CD8-positive, alpha-beta memory T cell (primary cell): Measurements from ENCODE around the gene CYYR1. TPM values are rescaled to one million over a fixed set of nuclear protein-coding genes. Genes with fewer than 3 reads are reported as not detected.
A peak's percentile ranks its signal among the peaks of the same experiment; 100 is the strongest.

Source experiments
- CTCF ChIA-PET: fragments of 350-600 bp; sonication (Branson Sonifier 250); formaldehyde crosslinking; loops from one replicate; lab custom pipeline; 2021; ENCODE audit warnings: antibody characterized with exemption; lab: Charles Lee
- POLR2A ChIA-PET: fragments of 350-600 bp; sonication (Branson Sonifier 250); formaldehyde crosslinking; loops from one replicate; lab custom pipeline; 2021; ENCODE audit warnings: antibody characterized with exemption; lab: Charles Lee
- DNase-seq, 5 donors: peaks; one replicate each; pipeline versions ENCODE4 v3.0.0 to v3.0.0-alpha.2; 2020 to 2022; ENCODE audit warnings: mixed read lengths in 1 of 5
- H3K27ac ChIP-seq: one replicate; pipeline ENCODE4 v1.7.0; 2013; ENCODE audit warnings: low read depth, mild to moderate bottlenecking, low read length, moderate library complexity
- H3K27me3 ChIP-seq: 2 replicates; pipeline ENCODE4 v1.7.0; 2013; ENCODE audit warnings: low read length, mild to moderate bottlenecking; ENCODE audit not compliant: insufficient read depth, poor library complexity, severe bottlenecking
- H3K36me3 ChIP-seq: 2 replicates; pipeline ENCODE4 v1.7.0; 2013; ENCODE audit warnings: mild to moderate bottlenecking, low read length, moderate library complexity; ENCODE audit not compliant: insufficient read depth
- H3K4me1 ChIP-seq: 2 replicates; pipeline ENCODE4 v1.7.0; 2013; ENCODE audit warnings: mild to moderate bottlenecking, low read length, moderate library complexity; ENCODE audit not compliant: insufficient read depth
- H3K4me3 ChIP-seq: 2 replicates; pipeline ENCODE4 v1.7.0; 2013; ENCODE audit warnings: mild to moderate bottlenecking, low read length
- H3K9me3 ChIP-seq: 2 replicates; pipeline ENCODE4 v1.7.0; 2013; ENCODE audit warnings: mild to moderate bottlenecking, low read length
- H3K27ac Mint-ChIP-seq, 8 donors: one replicate each; pipeline ENCODE4 v1.8.0; 2020 to 2021; ENCODE audit warnings: mixed read lengths in 8 of 8, mild to moderate bottlenecking in 6 of 8, inconsistent platforms in 3 of 8, moderate library complexity in 3 of 8
- H3K27me3 Mint-ChIP-seq, 2 donors: one replicate each; pipeline ENCODE4 v1.8.0; 2020 to 2021; ENCODE audit warnings: mixed read lengths in 2 of 2, mild to moderate bottlenecking in 1 of 2, moderate library complexity in 1 of 2
- H3K36me3 Mint-ChIP-seq, 3 donors: one replicate each; pipeline ENCODE4 v1.8.0; 2020 to 2021; ENCODE audit warnings: mixed read lengths in 3 of 3, inconsistent platforms in 1 of 3, mild to moderate bottlenecking in 1 of 3
- H3K4me1 Mint-ChIP-seq, 3 donors: one replicate each; pipeline ENCODE4 v1.8.0; 2020 to 2021; ENCODE audit warnings: mixed read lengths in 3 of 3, inconsistent platforms in 1 of 3, mild to moderate bottlenecking in 1 of 3
- H3K4me3 Mint-ChIP-seq, 7 donors: one replicate each; pipeline ENCODE4 v1.8.0; 2020 to 2021; ENCODE audit warnings: mixed read lengths in 7 of 7, mild to moderate bottlenecking in 6 of 7, moderate library complexity in 4 of 7, inconsistent platforms in 2 of 7
- H3K9me3 Mint-ChIP-seq, 5 donors: one replicate each; pipeline ENCODE4 v1.8.0; 2020 to 2022; ENCODE audit warnings: mixed read lengths in 5 of 5, mild to moderate bottlenecking in 3 of 5, moderate library complexity in 2 of 5, inconsistent platforms in 1 of 5
- polyA plus RNA-seq: library from polyadenylated mRNA; unstranded; fragments of 300-500 nt; fragmentation: Illumina TruSeq; gene quantifications from one replicate; pipeline ENCODE4 v1.2.3, GENCODE V29; 2021
- total RNA-seq, 2 experiments: library from RNA; stranded (reverse); gene quantifications; one replicate each; pipeline ENCODE4 v1.2.3, GENCODE V29; 2021

Gene CYYR1
- total and polyA plus RNA-seq, 3 experiments from 2014 or later, result not detected

DNA sequence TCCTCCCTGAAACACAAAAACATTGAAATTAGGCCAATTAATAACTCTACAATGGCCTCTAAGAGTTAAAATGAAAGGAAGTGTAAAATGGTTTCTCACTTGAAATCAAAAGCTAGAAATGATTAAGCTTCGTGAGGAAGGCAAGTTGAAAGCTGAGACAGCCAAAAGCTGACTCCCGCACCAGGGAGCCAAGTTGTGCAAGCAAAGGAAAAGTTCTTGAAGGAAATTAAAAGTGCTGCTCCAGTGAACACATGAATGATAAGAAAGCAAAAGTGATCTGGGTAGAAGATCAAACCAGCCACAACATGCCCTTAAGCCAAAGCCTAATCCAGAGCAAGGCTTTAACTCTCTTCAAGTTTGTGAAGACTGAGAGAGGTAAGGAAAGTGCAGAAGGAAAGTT, 22.8 kb downstream of the CYYR1 start:
- H3K27ac ChIP-seq, result no peak overlapping the region
- H3K27me3 Mint-ChIP-seq, result no peaks in the 10 kb centered on the region
- H3K9me3 Mint-ChIP-seq, result peaks cover 0 to 6% (median 5%) of the 10 kb centered on the region in 5 donors
- DNase-seq, result no peak
- ChIA-PET POLR2A (no interaction called here), CTCF (no interaction called here)
- H3K4me3 ChIP-seq, result no peak overlapping the region
- H3K4me3 Mint-ChIP-seq, result peak overlapping the region in 1 of 7 donors; percentile 8
- H3K4me1 ChIP-seq, result no peaks in the 10 kb centered on the region
- no peaks in the 10 kb centered on the region for H3K4me1 Mint-ChIP-seq
- no peak overlapping the region for H3K27ac Mint-ChIP-seq
- no peaks in the 10 kb centered on the region for H3K27me3 ChIP-seq
- no peaks in the 10 kb centered on the region for H3K9me3 ChIP-seq
- H3K36me3 Mint-ChIP-seq, result no peaks in the 10 kb centered on the region
- no peaks in the 10 kb centered on the region for H3K36me3 ChIP-seq

DNA sequence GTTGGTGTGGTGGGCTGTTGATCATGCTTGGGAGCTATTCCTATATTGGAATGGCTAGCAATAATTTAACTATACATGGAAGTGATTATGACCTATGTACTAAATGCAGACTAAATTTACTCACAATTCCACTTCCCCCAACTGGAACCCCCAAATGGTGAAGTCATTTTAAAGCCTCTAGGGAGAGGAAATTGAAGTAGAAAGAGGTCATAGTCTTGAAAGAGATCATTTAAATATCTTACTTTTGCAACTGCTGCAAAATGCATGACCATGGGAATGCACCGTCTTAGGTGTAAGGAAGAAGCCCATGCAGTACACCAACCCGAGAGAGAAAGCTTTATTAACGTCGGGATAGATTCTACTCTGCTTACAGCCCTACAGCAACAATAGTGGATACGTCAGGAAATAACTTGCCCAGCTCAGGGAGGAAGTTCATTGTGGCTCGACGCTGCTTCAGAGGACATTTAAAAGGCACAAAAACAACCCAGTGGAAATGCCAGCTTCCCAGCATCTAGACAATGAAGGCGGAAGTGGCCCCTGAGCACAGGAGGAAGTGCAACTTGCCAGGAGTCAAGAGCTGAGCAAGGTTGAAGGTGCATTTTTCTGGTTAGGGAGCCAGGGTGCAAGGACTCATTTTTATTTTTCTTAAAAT, 26.5 kb downstream of the CYYR1 start:
- DNase-seq, result no peak
- no peak overlapping the region for H3K27ac ChIP-seq
- H3K4me3 Mint-ChIP-seq, result no peak overlapping the region
- no peaks in the 10 kb centered on the region for H3K27me3 Mint-ChIP-seq
- H3K27me3 ChIP-seq, result no peaks in the 10 kb centered on the region
- ChIA-PET POLR2A (no interaction called here), CTCF (no interaction called here)
- no peak overlapping the region for H3K27ac Mint-ChIP-seq
- H3K9me3 ChIP-seq, result no peaks in the 10 kb centered on the region
- no peaks in the 10 kb centered on the region for H3K36me3 ChIP-seq
- no peak overlapping the region for H3K4me3 ChIP-seq
- peaks cover 0 to 6% (median 3%) of the 10 kb centered on the region in 5 donors for H3K9me3 Mint-ChIP-seq
- no peaks in the 10 kb centered on the region for H3K4me1 ChIP-seq
- no peaks in the 10 kb centered on the region for H3K36me3 Mint-ChIP-seq
- no peaks in the 10 kb centered on the region for H3K4me1 Mint-ChIP-seq

DNA sequence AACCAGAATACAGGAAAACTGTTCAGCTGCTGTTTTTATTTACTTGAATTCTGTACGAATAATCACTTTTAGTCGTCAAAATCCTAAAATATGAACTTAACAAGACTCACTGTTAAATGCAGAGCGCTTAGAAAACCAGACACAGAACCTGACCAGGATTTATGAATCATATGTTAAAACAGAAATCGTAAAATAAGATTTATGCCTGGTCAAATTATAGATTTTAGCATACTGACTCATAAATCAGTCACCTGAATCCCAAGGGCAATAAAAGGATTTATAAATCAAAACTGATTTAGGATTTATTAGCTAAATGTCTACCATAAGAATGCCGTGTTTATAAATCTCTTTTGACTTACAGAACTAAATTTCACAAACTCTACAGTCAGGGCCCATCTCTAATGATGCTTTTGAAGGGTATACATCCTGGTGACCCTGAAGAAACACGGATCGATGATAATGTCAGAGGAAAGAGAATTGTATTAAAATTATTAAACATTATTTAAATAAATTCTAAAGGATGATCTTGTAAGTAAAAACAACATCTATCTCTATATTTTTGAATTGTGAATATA, 28.8 kb downstream of the CYYR1 start:
- no peak for DNase-seq
- H3K27me3 Mint-ChIP-seq, result no peaks in the 10 kb centered on the region
- H3K4me3 Mint-ChIP-seq, result no peak overlapping the region
- Histone ChIP-seq H3K27ac (no peak overlapping the region), H3K9me3 (no peaks in the 10 kb centered on the region), H3K27me3 (no peaks in the 10 kb centered on the region), H3K4me1 (no peaks in the 10 kb centered on the region), H3K4me3 (no peak overlapping the region), H3K36me3 (no peaks in the 10 kb centered on the region)
- ChIA-PET POLR2A (no interaction called here), CTCF (no interaction called here)
- no peaks in the 10 kb centered on the region for H3K36me3 Mint-ChIP-seq
- H3K4me1 Mint-ChIP-seq, result no peaks in the 10 kb centered on the region
- H3K27ac Mint-ChIP-seq, result no peak overlapping the region
- H3K9me3 Mint-ChIP-seq, result peaks cover 0 to 6% (median 0%) of the 10 kb centered on the region in 5 donors

DNA sequence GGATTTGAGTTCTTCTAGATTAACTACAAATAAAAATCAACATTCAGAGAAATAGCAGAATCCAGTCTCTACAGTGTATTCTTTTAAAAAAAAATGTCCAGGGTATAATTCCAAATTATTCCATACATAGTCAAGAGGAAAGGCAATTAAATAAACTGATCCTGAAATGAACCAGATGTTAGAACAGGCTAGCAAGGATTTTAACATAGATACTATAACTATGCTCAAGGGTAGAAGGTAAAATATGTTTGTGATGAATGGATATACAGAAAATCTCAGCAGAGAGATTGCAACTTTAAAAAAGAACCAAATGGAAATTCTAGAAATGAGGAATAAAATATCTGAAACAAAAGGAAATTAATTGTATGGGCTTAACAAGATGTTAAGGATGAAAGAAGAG, 32.4 kb downstream of the CYYR1 start:
- ChIA-PET CTCF (no interaction called here), POLR2A (no interaction called here)
- no peaks in the 10 kb centered on the region for H3K4me1 ChIP-seq

DNA sequence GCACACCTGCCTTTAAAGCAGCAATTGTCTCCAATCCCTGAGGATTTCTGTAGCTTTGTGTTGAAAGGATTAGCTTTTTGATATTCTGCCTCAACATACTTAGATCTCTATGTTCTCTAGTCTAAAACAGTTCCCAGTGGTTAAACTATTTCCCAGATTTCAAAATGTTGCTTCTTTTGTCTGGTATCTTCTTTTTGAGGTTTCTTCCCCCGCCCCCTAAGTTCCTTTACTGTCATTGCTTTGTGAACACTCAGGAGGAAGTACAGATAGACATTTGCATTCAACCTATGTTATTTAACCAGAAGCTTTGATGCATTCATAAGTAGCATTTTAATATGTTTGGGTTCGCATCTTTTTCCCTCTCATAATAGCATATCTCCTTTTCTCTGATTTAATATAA, 33.5 kb downstream of the CYYR1 start:
- Histone ChIP-seq H3K4me1 (no peaks in the 10 kb centered on the region), H3K27ac (no peak overlapping the region), H3K36me3 (no peaks in the 10 kb centered on the region), H3K4me3 (no peak overlapping the region), H3K27me3 (no peaks in the 10 kb centered on the region), H3K9me3 (no peaks in the 10 kb centered on the region)
- Mint-ChIP-seq H3K36me3 (no peaks in the 10 kb centered on the region), H3K4me1 (no peaks in the 10 kb centered on the region), H3K4me3 (no peak overlapping the region), H3K27me3 (no peaks in the 10 kb centered on the region), H3K9me3 (peaks cover 0 to 2% (median 0%) of the 10 kb centered on the region in 5 donors), H3K27ac (no peak overlapping the region)
- ChIA-PET CTCF (no interaction called here), POLR2A (no interaction called here)
- DNase-seq, result no peak

More for the DNA sequence above, 32.4 kb downstream of the CYYR1 start:
- Histone ChIP-seq H3K9me3 (no peaks in the 10 kb centered on the region), H3K27ac (no peak overlapping the region), H3K36me3 (no peaks in the 10 kb centered on the region), H3K4me3 (no peak overlapping the region), H3K27me3 (no peaks in the 10 kb centered on the region)
- no peak overlapping the region for H3K4me3 Mint-ChIP-seq
- no peak for DNase-seq
- peaks cover 0 to 2% (median 0%) of the 10 kb centered on the region in 5 donors for H3K9me3 Mint-ChIP-seq
- no peak overlapping the region for H3K27ac Mint-ChIP-seq
- no peaks in the 10 kb centered on the region for H3K27me3 Mint-ChIP-seq
- H3K36me3 Mint-ChIP-seq, result no peaks in the 10 kb centered on the region
- H3K4me1 Mint-ChIP-seq, result no peaks in the 10 kb centered on the region

DNA sequence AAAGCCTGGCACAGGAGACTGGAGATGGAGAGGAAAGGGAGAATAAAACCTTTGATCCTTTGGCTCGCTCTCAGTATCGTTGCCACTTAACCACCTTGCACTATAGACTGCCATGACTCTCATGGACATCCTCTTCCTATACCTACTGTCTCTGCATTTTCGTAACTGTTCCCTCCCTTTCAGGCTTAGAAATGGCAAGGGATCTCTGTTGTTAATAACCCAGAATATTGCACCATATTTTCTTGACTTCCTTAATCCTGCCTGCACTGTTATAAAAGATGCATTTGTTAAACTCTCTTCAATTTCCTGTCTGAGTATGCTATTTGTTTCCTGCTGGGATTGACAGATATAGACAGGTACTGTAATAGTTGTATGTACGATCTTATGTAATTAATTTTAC, 38.6 kb downstream of the CYYR1 start:
- Histone ChIP-seq H3K9me3 (no peaks in the 10 kb centered on the region), H3K4me1 (no peaks in the 10 kb centered on the region), H3K36me3 (no peaks in the 10 kb centered on the region), H3K27me3 (no peaks in the 10 kb centered on the region), H3K4me3 (no peak overlapping the region), H3K27ac (no peak overlapping the region)
- CTCF ChIA-PET, result no interaction called here
- POLR2A ChIA-PET, result no interaction called here
- peaks cover 0 to 1% of the 10 kb centered on the region in 2 donors for H3K27me3 Mint-ChIP-seq
- peaks cover 0 to 5% (median 2%) of the 10 kb centered on the region in 5 donors for H3K9me3 Mint-ChIP-seq
- no peaks in the 10 kb centered on the region for H3K4me1 Mint-ChIP-seq
- H3K4me3 Mint-ChIP-seq, result no peak overlapping the region
- no peak for DNase-seq
- no peak overlapping the region for H3K27ac Mint-ChIP-seq
- H3K36me3 Mint-ChIP-seq, result no peaks in the 10 kb centered on the region

DNA sequence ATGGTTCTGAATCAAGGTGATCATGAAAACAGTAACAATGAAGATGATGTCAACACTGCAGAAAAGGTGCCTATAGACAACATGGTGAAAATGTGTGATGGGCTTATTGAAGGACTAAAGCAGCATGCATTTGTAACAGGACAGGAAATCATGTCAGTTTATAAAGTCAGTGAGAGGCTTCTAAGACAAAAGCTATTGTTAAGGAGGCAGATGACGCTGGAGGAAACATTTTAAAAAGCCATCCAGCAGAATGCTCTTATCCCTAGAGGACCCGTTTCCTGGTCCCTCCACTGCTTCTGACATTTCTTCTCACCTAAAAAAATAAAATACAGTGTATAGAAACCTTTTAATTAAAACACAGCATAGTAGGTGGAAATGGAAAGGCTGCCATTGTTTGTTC, 40.9 kb downstream of the CYYR1 start:
- no peak overlapping the region for H3K27ac Mint-ChIP-seq
- no peaks in the 10 kb centered on the region for H3K36me3 Mint-ChIP-seq
- H3K27me3 Mint-ChIP-seq, result peaks cover 0 to 1% of the 10 kb centered on the region in 2 donors

DNA sequence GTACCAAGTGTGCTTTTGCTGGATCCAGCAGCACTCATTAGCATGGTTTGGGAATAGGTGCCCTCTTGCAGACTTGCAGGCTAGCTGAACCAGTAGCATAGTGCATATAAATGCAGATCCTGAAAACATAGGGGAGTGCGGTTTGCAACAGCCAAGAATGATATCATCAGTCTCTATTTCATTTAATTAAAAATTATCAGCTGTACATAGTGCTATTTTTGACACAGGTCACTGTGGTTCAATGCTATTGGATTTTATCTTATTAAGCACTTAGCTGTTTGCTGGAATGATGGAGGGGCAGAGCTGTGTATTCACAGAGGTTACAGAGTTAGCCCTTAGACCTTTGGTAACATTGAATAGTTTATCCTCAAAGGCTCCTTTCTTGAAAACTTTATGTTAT, 43.6 kb downstream of the CYYR1 start:
- H3K4me3 ChIP-seq, result no peak overlapping the region
- DNase-seq, result no peak
- no peaks in the 10 kb centered on the region for H3K36me3 ChIP-seq
- no peaks in the 10 kb centered on the region for H3K9me3 ChIP-seq
- no peaks in the 10 kb centered on the region for H3K4me1 ChIP-seq
- ChIA-PET POLR2A (no interaction called here), CTCF (no interaction called here)
- H3K27me3 ChIP-seq, result no peaks in the 10 kb centered on the region
- H3K27ac Mint-ChIP-seq, result no peak overlapping the region
- no peaks in the 10 kb centered on the region for H3K36me3 Mint-ChIP-seq
- H3K27me3 Mint-ChIP-seq, result peaks cover 0 to 1% of the 10 kb centered on the region in 2 donors
- H3K4me1 Mint-ChIP-seq, result no peaks in the 10 kb centered on the region
- H3K4me3 Mint-ChIP-seq, result no peak overlapping the region
- H3K27ac ChIP-seq, result no peak overlapping the region
- peaks cover 0 to 5% (median 2%) of the 10 kb centered on the region in 5 donors for H3K9me3 Mint-ChIP-seq

More for the DNA sequence above, 40.9 kb downstream of the CYYR1 start:
- Histone ChIP-seq H3K27me3 (no peaks in the 10 kb centered on the region), H3K4me1 (no peaks in the 10 kb centered on the region), H3K9me3 (no peaks in the 10 kb centered on the region), H3K27ac (no peak overlapping the region), H3K4me3 (no peak overlapping the region), H3K36me3 (no peaks in the 10 kb centered on the region)
- CTCF ChIA-PET, result no interaction called here
- no peak for DNase-seq
- Mint-ChIP-seq H3K4me1 (no peaks in the 10 kb centered on the region), H3K4me3 (no peak overlapping the region), H3K9me3 (peaks cover 0 to 5% (median 2%) of the 10 kb centered on the region in 5 donors)
- POLR2A ChIA-PET, result no interaction called here
